RWPE1 (cell line): Measurements from ENCODE around the gene C2orf49.

Source experiments
- CTCF ChIA-PET: fragments of 350-600 bp; sonication (Branson Sonifier 250); formaldehyde crosslinking; extraction: SDS; loops from one replicate; lab custom pipeline; 2021; lab: Yijun Ruan, JAX
- POLR2A ChIA-PET: fragments of 400-600 bp; formaldehyde crosslinking; extraction: SDS; loops from one replicate; lab custom pipeline; 2020; ENCODE audit warnings: antibody characterized with exemption; ENCODE audit not compliant: low non-redundant PET; lab: Yijun Ruan, JAX
- DNase-seq: peaks from one replicate; pipeline ENCODE4 v3.0.0; 2012; ENCODE audit warnings: low spot score
- H3K27ac ChIP-seq: fragments of 450-650 bp; 2 replicates; pipeline ENCODE4 v1.5.1; 2017
- TF ChIP-seq, protein P1 (sequence below): fragments of 450-650 bp; conservative IDR thresholded peaks from 2 replicates; pipeline ENCODE4 v1.5.1; 2017; ENCODE audit warnings: low read depth, mild to moderate bottlenecking

Gene C2orf49

DNA sequence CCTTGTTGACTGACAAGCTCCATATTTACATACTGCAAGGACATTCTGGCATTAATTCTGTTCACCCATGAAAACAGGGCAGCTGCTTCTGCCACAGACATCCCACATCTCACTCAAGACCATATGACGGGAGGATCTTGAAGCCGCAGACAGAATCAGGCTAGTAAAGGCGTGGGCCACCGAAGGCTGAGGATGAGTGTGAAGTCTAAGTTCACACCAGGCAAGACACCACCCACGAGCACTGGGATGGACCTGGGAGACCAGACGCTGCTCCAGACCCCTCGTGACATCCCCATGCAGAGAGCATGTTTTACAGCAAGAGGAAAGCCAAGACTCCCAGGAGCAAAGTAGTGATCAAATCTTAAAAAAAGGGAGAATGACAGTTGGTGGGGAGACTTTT lies 58.4 kb downstream of the C2orf49 start:
- TF ChIP-seq, protein P1, sequence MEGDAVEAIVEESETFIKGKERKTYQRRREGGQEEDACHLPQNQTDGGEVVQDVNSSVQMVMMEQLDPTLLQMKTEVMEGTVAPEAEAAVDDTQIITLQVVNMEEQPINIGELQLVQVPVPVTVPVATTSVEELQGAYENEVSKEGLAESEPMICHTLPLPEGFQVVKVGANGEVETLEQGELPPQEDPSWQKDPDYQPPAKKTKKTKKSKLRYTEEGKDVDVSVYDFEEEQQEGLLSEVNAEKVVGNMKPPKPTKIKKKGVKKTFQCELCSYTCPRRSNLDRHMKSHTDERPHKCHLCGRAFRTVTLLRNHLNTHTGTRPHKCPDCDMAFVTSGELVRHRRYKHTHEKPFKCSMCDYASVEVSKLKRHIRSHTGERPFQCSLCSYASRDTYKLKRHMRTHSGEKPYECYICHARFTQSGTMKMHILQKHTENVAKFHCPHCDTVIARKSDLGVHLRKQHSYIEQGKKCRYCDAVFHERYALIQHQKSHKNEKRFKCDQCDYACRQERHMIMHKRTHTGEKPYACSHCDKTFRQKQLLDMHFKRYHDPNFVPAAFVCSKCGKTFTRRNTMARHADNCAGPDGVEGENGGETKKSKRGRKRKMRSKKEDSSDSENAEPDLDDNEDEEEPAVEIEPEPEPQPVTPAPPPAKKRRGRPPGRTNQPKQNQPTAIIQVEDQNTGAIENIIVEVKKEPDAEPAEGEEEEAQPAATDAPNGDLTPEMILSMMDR, result no peak
- peak overlapping the region; percentile 91 for H3K27ac ChIP-seq
- POLR2A ChIA-PET, result no interaction called here
- CTCF ChIA-PET, result interaction anchor here (0.7 to 1.1 kb wide), 2 partner anchors 59 to 65 kb away, joined by 3 read pairs; no protein-coding TSS in a partner anchor
- DNase-seq, result no peak

DNA sequence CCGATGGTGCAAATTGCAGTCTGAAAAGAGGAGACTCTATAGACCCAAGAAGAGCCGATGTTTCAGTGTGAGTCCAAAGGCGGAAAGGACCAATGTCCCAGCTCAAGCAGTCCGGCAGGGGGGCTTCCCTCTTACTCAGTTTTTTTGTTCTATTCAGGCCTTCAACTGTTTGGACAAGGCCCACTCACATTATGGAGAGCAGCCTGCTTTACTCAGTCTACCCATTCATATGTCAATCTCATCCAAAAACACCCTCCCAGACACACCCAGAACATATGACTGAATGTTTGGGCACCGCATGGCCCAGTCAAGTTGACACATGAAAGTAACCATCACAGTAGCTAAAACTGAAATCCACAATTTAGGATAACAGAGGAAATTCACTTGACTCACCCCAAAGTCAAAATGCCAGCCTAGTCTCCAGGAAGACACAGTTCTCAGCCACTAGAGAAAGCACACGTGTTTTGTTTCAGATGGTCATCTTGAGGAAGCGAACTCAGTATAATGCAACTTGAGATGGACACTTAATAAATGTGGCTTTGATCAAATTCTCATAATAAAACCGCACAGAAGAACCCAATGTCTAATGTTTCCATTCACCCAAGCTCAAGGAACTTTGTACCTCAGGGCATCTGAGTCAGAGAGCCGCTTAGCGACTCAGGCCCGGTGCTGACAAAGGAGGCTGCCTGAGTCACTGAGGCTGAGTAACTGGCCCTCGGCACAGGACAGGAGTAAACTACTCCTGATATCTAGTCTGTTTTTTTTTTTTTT lies 59.1 kb downstream of the C2orf49 start:
- POLR2A ChIA-PET, result interaction anchor here (0.7 kb wide), 1 partner anchor 120 kb away, joined by 3 read pairs; no protein-coding TSS in a partner anchor
- peak overlapping the region; percentile 91 for H3K27ac ChIP-seq

DNA sequence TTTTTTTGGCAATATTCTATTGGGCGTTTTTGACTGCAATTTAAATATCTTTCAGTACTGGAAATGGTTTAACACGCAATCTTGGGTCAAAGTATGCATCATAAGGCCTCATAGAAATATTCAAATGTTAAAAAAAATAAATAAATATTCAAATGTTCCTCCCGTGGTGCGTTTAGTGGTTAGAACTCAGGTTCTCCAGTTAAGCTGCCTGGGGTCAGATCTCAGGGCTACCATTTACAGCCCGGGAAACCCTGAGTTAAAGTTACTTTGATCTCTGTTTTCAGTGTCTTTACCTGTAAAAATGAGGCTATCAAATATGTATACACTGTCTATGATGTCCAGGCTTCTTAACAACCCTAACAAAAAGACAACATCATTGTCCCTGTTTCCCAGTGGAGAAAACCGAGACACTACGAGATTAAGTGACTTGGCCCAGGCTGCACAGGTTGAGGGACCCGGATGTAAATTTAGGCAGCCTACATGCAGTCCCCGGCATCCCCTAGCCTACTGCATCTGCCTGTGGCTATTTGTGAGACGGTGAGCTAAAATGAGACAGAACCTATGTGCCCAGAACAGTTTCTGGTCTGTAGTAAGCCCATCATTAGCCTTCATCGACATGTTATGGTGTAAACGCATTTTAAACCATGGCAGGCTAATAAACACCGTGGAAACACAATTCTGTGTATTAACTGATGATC lies 59.8 kb downstream of the C2orf49 start:
- POLR2A ChIA-PET, result interaction anchor here (0.7 kb wide), 1 partner anchor 119 kb away, joined by 3 read pairs; no protein-coding TSS in a partner anchor
- peak; percentile 51 for DNase-seq
- TF ChIP-seq, protein P1, result no peak
- CTCF ChIA-PET, result no interaction called here
- peak overlapping the region; percentile 91 for H3K27ac ChIP-seq

More for the DNA sequence above, 59.1 kb downstream of the C2orf49 start:
- DNase-seq, result peak; percentile 92
- CTCF ChIA-PET, result interaction anchor here (1.1 kb wide), 1 partner anchor 58 kb away, joined by 3 read pairs; no protein-coding TSS in a partner anchor
- TF ChIP-seq, protein P1, result no peak

DNA sequence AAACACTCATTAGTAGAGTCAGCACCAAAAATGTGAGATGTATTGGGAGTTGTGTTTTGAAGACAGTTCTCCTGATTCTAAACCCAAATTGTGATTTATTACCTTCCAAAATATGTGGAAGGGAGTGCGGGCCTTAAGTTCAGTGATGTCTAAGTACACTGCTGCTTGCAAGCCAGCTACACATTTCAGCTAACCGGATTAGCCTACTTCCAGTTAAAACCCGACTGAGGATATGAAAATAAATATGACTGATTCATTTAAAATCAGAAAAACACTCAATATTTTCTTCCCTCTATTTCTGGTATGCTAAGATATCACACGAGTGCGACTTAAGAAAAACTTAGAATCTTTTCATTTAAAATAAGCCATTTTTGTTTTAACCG lies 60.6 kb downstream of the C2orf49 start:
- H3K27ac ChIP-seq, result peak overlapping the region; percentile 86
- POLR2A ChIA-PET, result interaction anchor here (0.6 to 1.0 kb wide), 3 partner anchors 12 to 144 kb away, joined by 3 to 7 read pairs (median 4); no protein-coding TSS in a partner anchor
- TF ChIP-seq, protein P1, result no peak
- DNase-seq, result no peak
- CTCF ChIA-PET, result interaction anchor here (0.7 to 1.2 kb wide), 4 partner anchors 8 to 153 kb away, joined by 3 to 5 read pairs (median 4); no protein-coding TSS in a partner anchor

DNA sequence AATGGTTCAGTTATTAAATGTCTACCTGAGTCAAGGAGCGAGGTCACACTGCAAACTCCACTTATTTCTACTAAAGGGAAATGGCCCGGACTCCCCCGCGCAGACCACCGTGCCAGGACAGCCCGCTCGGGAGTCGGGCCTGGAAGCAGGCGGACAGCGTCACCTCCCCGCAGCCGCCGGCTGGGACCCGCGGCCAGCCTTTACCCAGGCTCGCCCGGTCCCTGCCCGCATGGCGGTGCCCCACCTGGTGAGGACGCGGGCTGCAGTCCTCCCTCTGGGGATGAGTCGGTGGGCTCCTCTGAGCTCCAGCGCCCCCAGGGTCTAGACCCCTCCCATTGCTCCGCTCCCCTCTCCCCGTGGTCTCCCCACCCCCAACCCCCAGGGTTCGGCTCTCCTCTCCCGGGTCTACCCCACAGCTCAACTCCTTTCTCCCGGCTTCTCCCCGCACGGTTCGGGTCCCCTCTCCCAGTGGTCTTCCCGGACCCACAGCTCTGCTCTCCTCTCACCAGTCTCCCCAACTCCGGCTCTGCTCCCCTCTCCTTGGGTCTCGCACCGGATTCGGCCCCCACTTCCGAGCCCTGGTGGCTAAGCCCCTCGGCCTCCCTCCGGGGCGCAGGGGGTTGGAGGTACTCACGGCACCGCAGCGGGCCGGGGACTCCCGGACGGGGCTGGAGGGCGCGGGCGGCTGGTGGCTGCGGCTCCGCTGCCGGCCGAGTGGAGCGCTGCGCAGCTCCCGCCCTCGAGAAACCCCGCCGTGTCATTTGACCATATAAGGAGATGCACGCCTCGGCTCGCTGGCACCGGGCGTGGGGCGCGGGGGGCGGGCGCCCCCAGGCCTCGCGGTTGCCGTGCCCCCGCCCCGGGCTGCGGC lies 61.2 kb downstream of the C2orf49 start, which contains the start of gene FHL2:
TSS of gene FHL2 (minus strand) at position 716 of the 871 bp plus-strand sequence. CDS start 12,535 bp downstream, outside the sequence.
- peak; percentile 68 for DNase-seq
- peak within 1 kb of the TSS; percentile 86 for H3K27ac ChIP-seq
- TF ChIP-seq, protein P1, result peak; percentile 79
- ChIA-PET POLR2A (interaction anchor here (0.6 to 1.0 kb wide), 4 partner anchors 11 to 143 kb away, joined by 3 to 7 read pairs (median 4); no protein-coding TSS in a partner anchor), CTCF (interaction anchor here (0.6 to 1.5 kb wide), 8 partner anchors 9 to 357 kb away, joined by 3 to 5 read pairs (median 4); no protein-coding TSS in a partner anchor)
